IMR-90 (cell line): ENCODE data around the gene CRYGA.

Experiments used
- BHLHE40 ChIP-seq: fragments of 150-350 bp; IDR thresholded peaks from 2 replicates; pipeline ENCODE4 v1.6.1; 2016; ENCODE audit warnings: mild to moderate bottlenecking, low read depth, low read length
- CHD1 ChIP-seq: IDR thresholded peaks from 2 replicates; pipeline ENCODE4 v1.6.1; 2012; ENCODE audit warnings: low read depth, low read length, improper control_type of control experiment
- MAFK ChIP-seq: IDR thresholded peaks from 2 replicates; pipeline ENCODE4 v1.6.1; 2012; ENCODE audit warnings: low read depth, low read length, improper control_type of control experiment
- POLR2A ChIP-seq: IDR thresholded peaks from 2 replicates; pipeline ENCODE4 v1.6.1; 2012; ENCODE audit warnings: mild to moderate bottlenecking, low read depth, low read length
- TF ChIP-seq, protein P1 (sequence below): conservative IDR thresholded peaks from 2 replicates; pipeline ENCODE4 v1.5.1; 2012; ENCODE audit warnings: mild to moderate bottlenecking, low read depth, low read length, improper control_type of control experiment

GRCh38 chr2:208136716-208137094 is 26.7 kb downstream of the CRYGA start:
- TF ChIP-seq POLR2A, result no peak
- TF ChIP-seq, protein P1, sequence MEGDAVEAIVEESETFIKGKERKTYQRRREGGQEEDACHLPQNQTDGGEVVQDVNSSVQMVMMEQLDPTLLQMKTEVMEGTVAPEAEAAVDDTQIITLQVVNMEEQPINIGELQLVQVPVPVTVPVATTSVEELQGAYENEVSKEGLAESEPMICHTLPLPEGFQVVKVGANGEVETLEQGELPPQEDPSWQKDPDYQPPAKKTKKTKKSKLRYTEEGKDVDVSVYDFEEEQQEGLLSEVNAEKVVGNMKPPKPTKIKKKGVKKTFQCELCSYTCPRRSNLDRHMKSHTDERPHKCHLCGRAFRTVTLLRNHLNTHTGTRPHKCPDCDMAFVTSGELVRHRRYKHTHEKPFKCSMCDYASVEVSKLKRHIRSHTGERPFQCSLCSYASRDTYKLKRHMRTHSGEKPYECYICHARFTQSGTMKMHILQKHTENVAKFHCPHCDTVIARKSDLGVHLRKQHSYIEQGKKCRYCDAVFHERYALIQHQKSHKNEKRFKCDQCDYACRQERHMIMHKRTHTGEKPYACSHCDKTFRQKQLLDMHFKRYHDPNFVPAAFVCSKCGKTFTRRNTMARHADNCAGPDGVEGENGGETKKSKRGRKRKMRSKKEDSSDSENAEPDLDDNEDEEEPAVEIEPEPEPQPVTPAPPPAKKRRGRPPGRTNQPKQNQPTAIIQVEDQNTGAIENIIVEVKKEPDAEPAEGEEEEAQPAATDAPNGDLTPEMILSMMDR, result no peak
- no peak for TF ChIP-seq CHD1
- TF ChIP-seq BHLHE40, result no peak
- TF ChIP-seq MAFK, result no peak
